Activated CD8-positive, alpha-beta memory T cell treated with anti-CD3 and anti-CD28 coated beads, Interleukin-2, amount 50 U/mL, for 48 hours (primary cell): ENCODE results near the gene CCNF.

Experiments used
- DNase-seq: peaks from one replicate; pipeline ENCODE4 v3.0.0-alpha.2; 2020

The CCNF gene

DNA sequence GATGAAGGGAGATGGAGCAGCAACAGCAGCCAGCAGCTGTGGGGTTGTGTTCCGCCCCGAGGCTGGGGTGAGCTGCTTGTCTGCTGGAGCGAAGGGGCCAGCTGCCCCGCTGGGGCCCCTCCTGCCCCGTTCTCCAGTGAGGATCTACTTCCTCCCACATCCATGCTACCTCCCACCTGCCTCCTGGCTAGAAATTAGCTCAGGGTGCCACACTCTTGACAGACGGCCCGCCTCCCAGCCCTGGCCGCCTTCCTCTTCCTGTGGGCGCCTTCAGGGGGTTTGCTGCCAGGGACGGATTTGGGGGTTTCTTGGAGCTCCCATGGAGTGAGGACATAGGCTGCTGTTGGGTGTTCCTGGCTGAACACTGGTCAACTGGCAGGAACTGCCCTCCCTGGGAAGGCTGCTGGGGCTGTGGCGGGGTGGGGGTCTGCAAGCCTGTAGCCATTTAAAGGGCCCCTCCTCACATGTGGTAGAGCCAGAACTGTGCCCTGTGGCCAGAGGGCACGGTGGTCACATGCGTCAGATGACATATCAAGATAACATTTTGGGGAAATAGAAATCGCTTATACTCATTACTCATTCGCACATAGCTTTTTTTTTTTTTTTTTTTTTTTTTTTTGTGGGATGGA is 58.8 kb downstream of the CCNF start:
- no peak for DNase-seq

DNA sequence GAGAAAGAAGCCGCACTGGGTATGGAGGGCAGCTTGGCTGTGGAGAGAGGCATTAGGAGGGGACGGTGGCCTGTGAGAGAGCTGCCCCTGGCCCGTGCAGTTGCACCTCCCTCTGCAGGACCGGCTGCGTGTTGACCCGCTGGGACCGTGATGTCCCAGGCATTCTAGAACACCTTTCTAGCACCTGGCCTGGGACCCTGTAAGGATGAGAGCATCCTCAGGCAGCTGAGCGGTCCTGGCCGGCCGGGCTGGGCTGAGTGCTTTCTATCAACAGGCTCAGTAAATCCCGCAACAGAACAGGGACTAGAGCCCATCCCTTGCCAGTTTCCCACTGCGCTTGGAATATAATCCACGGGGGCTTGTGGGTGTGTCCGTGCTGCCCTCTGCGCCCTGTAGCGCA is 60.3 kb downstream of the CCNF start:
- DNase-seq, result no peak

DNA sequence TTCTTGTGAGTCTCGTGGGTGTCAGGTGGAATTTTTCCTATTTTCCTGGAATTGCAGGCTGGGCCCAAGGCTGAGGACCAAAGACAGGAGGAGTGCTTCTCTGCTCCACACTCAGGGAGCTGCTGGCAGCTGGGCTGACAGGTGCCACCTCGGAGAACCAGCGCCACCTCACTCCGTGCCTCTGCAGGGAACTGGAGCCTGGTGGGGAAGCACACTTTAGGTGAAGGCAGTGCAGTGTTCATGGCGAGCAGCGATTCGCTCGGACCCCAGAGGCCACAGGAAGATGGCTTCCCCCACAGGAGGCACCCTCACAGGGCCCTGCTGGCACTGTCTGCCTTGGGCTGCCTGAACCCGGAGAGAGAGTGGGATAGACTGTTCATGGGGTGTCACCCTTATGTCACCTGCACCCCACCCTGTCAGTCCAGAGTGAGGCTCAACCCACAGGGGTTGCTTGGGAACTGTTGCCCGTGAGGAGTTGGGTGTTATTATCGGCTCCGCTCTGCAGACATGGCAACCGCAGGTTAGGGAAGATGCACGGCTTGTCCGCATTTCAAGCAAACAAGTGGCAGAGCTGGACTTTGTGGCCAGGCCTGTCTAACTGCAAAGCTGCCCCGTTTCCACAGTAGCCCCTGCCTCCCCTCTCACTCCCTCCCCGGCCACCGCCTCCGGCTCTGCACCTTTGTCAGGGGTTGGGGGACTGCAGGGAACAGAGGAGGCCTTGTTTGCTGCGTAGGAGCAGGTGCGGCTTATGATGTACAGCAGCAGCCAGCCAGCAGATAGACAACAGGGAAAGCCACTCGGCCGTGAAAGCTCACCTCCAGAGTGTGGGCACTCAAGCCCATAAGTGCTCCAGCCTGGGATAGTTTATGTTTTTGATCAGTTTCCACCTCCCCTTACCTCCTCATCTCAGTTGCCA is 61.2 kb downstream of the CCNF start:
- no peak for DNase-seq

DNA sequence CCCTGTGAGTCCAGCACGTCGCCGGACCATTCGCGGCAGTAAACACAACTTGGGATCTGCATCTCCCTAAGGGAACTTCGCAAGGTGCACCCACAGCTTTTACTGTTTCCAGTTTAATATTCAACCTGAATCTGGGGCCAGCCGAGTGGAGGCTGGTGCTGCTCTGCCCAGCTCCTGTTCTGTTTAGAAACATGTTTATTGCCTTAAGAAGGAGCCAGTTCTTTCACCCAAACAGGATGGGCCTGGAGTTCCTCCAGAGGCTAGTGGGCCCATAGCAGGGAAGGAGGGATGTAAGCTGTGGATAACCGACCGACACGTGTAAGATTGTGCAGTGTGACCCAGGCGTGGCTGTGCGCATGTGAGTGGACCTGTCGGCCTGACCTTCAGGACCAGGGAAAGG is 63.0 kb downstream of the CCNF start:
- DNase-seq, result no peak

DNA sequence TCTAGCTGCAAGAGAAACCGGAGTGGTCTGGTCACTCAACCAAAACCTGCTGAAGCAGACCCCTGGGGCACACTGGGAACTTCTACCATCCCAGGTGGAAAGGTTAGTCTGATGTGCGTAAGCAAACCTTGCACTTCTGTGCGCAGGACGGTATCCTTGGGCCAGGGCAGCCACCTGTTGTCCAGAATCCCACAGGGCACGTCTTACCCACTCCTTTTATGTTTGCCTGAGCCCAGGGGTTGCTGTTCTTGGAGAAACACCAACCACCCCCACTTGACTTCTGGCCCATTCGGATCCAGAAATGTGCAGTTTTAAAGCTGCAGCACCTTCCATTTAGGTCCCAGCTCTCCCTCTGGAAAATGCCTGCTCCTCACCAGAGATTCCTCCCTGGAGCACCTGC is 64.4 kb downstream of the CCNF start:
- no peak for DNase-seq

DNA sequence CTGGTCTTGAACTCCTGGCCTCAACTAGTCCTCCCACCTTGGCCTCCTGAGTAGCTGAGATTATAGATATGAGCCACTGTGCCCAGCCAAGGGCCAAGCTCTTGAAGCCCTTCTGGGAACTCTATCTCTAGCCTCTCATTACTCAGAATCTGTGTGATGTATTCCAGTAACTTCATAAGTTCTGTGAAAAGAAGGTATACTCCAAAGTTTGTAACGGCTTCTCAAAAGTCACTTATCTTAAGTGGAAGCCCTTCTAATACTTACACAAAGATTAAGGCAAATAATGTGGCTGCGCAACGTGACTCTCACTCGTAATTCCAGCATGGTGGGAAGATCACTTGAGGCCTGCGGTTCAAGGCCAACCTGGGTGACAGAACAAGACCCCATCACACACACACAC is 65.4 kb downstream of the CCNF start:
- no peak for DNase-seq

DNA sequence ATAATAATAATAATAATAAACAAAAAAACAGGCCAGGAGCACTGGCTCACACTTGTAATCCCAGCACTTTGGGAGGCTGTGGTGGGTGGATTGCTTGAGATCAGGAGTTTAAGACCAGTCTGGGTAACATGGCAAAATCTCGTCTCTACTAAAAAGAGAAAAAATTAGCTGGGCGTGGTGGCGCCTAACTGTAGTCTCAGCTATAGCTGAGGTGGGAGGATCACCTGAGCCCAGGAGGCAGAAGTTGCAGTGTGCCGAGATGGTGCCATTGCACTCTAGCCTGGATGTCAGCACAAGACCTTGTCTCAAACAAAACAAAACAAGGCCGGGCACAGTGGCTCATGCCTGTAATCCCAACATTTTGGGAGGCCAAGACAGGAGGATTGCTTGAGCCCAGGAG is 65.8 kb downstream of the CCNF start:
- no peak for DNase-seq

DNA sequence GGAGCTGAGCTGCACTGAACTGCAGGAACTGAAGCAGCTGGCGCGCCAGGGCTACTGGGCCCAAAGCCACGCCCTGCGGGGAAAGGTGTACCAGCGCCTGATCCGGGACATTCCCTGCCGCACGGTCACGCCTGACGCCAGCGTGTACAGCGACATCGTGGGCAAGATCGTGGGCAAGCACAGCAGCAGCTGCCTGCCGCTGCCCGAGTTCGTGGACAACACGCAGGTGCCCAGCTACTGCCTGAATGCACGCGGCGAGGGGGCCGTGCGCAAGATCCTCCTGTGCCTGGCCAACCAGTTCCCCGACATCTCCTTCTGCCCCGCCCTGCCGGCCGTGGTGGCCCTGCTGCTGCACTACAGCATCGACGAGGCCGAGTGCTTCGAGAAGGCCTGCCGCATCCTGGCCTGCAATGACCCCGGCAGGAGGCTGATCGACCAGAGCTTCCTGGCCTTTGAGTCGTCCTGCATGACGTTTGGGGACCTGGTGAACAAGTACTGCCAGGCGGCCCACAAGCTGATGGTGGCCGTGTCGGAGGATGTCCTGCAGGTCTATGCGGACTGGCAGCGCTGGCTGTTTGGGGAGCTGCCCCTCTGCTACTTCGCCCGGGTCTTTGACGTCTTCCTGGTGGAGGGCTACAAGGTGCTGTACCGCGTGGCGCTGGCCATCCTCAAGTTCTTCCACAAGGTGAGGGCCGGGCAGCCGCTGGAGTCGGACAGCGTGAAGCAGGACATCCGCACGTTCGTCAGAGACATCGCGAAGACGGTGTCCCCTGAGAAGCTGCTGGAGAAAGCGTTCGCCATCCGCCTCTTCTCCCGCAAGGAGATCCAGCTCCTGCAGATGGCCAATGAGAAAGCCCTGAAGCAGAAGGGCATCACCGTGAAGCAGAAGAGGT is 67.2 kb downstream of the CCNF start:
- DNase-seq, result no peak

DNA sequence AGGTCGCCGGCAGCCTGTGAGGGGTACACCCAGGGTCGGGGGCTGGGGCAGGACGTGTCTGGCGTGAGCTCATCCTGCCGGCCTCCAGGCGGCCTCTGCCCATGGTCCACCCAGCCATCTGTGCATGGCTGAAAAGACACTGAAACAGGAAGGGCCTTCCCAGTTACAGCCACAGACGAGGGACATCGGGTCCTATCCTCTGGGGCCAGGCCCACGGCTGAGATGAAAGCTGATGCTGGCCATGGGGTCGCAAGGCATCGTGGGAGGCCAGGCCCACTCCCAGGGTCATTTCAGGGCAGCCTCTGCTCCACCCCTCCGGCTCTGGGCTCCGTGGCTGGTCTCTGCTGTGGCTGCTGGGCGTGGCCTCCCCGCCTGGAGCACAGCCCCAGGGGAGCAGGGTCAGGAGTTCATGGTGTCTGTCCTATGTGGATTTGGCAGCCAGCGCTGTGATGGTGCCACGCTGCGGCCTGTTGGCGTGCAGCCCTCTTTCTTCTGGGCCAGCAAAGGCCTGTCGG is 67.9 kb downstream of the CCNF start:
- DNase-seq, result no peak

DNA sequence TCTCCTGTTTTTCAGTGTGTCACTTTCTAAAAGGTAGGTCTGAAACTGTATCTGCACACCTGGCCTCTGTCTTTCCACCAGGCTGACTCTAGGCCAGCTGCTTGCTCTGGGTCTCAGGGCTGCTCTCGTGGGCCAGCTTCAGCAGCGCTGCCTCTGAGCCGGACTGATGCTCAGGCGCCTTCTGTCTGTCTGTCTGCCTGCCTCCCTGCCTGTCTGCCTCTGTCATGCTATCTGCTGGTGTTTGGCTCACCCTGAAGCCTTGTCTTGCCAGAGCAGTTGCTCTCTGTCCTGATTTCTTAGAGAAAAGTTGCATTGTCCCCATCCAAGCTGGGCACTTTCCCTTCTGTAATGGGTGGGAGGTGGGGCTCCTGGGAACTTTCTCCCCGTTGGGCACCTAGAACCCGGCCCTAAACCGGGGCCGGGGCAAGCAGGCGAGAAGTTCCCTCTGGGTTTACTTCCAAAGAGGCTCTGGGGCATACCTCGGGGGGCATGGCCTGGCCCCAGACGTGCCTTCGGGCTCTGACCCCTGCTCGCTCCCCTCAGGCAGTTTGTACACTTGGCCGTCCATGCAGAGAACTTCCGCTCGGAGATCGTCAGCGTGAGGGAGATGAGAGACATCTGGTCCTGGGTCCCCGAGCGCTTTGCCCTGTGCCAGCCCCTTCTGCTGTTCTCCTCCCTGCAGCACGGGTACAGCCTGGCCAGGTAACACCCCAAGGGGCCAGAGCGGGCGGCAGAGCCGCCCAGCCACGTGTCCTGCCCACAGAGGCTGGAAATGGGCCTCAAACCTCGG is 68.6 kb downstream of the CCNF start:
- no peak for DNase-seq

DNA sequence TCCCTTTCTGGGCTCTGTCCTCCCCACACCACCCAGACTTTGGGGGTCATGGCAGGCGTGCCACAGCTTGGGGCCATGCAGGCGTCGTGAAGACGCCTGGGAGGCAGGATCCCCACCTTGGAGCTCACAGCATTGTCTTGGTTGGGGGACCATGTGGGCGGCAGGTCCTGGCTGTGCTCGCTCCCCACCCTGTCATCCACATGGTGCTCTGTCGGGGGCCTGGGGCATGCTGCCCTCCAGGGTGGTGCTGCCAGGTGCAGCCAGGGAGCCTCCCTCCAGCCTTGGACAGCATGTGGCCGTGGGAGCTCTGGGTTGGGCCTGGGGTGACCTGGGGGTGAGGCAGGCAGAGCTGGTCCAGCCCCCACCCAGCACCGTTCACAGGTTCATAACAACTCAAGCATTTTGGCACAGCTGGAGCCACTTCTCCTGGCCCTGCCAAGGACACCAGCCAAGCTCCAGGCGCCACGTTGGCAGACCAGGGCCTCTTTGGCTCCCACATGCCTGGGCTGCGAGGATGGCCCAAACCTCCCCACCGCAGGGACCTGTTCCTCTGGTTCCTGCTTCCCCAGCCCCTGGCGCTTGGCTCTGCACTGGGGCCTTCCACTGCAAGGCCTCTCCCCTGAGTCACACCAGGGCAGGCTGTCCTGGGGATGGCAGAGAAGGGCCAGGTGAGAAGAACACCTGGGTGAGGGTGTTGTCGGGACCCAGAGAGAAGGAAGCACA is 69.4 kb downstream of the CCNF start:
- no peak for DNase-seq

DNA sequence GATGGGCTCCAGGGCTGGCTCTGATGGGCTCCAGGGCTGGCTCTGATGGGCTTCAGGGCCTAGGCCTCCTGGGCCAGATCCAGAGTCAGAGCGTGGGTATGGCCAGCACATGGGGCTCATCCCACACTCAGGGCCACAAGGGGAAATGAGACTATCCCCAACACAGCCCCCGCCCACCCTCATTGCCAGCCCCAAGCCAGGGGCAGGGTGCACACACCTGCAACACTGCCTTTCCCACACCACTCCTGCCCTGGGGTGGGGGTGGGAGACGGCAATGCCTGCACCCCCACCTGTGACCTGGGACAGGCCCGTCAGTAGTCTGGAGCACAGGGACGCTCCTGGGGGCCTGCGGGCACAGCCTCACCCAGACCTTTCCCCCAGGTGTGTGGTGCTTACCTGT is 70.2 kb downstream of the CCNF start:
- no peak for DNase-seq

DNA sequence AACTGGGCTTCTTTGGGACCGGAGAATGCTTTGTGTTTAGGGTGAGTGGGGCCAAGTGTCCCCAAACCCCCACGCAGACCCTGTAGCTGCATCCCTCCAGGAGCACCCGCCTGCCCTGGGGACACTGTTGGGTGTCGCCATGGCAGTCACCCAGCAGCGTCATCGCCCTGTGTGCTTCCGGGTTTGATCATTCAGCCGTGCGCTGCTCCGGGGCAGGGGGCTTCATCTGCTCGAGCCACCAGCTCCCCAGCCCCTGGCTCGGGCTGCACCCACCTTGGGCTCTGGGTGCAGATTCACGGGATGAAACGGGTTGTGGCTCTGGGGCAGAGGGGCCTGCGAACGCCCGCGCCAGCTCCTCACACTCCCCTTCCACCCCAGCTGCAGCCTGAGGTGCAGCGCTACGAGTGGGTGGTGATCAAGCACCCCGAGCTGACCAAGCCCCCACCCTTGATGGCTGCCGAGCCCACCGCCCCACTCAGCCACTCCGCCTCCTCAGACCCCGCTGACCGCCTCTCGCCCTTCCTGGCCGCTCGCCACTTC is 70.7 kb downstream of the CCNF start:
- no peak for DNase-seq

DNA sequence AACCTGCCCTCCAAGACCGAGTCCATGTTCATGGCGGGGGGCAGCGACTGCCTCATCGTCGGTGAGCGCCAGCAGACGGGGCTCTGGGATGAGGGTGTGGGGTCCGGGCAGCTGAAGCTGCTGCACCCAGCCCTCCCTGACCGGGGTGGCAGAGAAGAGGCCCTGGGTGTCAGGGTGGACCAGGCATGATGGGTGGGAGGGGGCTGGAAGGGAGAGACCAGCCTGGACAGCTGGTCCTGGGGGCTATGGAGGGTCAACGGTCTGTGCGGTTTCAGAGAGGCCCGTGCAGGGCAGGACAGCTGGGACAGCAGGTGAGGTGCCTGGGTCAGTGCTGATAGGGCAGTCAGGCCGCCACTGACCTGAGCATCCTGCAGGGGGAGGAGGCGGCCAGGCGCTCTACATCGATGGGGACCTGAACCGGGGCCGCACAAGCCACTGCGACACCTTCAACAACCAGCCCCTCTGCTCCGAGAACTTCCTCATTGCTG is 71.2 kb downstream of the CCNF start:
- DNase-seq, result no peak

DNA sequence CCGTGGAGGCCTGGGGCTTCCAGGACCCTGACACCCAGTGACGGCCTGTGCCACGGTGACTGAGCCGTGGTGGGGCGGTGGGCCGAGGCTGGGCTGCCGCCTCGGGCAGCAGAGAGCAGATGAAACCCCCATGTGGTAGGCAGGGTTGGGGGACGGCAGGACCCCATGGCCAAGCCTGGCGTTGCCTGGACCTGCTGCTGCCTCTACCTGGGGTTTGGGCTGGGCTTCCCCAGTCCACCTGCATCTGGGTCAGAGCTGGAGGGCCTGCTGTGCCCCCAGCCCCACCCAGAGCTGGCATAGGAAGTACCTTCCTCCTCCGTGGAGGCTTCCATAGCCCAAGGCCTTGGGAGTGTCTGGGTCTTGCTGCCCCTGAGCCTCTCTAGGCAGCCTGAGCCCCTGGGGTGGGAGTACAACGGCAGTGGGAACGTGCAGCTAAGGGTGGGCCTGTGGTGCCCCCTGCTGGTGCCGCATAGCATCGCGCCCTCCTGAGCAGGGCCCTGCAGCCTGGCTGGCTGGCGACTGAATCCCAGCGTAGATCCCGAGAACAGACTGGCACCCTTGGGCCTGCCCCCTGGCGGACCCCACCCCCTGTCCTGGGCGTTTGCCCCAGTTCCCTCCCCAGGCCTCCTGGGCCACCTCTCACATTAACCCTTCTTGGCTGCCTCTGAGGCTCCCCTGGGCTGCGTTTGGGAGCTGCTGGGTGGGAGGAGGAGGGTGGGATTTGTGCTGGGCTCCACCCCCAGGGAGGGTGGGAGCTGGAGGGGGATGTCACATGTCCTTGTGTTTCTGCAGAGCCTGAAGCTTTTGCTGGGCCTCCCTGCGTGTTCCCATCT is 71.9 kb downstream of the CCNF start:
- peak; percentile 94 for DNase-seq

DNA sequence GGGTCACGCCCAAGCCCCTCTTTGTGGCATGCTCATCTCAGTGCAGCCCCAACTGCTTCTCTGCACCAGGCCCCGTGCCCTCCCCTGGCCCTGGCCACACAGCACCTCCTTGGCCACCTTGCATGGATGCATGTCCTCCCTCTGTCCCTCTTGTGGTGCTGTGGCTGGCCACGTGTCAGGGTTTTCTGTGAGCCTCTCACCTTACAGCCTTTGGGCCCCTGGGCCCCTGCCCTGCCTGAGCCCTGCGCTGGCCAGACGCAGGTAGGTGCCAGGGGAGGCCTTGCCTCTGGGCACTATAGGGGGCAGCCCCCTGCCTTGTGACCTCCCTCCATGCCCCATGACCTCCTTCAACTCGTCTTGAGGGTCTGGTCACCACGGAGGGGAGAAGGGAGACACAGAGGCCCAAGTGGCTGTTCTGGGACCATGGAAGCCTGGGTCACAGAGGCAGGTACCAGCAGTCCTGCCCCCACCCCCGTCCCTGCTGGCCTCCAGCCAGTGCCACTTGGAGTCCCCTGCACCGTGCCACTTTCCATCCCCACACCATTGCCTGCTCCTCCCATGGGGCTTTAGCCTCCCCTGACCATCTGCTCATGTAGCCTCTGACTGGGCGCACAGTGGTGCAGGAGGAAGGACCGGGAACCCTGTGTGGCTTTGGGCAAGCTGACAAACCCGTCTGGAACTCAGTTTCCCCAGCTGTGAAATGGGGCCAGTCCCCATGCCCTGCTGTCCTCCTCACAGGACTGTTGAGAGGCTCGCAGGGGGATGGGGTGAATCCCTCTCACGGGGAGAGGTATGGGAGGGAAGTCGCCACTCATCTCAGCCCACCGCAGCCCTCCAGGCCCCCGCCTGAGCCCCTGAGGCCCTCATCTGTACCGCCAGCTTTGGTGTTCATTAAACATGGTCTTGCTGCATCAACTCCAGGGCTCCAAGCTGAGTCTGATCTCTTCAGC is 73.0 kb downstream of the CCNF start:
- DNase-seq, result no peak

DNA sequence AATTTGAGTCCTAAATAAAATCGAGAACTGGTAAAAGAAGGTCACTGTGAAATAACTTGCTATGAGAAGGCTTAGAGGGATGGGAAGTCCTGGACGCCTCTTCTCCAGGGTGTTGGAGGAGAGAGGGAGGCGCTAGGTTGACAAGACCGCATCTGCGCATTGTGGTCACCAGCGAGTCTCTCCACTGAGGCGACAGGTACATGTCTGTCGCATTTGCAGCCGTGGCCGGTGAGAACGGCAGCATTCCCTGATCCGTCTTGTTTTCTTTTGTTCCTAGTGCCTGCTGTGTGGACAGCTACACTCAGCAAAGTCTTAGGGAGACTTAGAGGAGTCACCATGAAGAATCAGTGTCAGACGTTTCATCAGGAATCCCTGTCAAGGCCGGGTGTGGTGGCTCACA is 76.4 kb downstream of the CCNF start:
- no peak for DNase-seq

DNA sequence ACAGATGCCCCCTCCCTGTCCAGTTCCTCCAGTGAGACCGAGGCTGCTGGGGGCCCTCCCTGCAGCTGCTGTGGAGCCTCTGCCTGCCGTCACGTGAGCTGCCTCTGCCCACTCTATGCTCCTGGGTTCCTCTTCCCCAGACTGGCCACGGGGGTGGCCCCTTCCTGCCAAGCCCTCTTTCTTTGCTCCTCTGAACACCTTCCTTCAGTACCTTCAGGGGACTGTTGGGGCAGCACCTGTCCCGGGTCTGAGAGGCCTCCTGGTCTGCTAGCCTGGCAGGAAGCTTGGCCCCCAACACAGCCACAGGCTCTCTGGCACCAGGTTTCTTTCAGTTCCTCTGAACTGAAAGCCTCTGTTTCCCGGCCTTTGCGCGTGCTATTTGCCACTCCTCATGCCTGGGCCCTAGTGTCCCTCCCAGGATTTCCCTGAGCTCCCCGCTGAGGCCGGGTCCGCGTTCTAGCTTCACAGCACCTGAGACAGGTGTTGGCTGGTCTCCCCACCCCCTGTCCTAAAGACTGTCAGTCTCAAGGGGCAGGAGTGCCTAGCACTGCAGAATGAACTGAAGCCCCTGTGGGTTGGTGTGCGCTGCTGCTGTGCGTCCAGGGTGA is 77.9 kb downstream of the CCNF start:
- no peak for DNase-seq

DNA sequence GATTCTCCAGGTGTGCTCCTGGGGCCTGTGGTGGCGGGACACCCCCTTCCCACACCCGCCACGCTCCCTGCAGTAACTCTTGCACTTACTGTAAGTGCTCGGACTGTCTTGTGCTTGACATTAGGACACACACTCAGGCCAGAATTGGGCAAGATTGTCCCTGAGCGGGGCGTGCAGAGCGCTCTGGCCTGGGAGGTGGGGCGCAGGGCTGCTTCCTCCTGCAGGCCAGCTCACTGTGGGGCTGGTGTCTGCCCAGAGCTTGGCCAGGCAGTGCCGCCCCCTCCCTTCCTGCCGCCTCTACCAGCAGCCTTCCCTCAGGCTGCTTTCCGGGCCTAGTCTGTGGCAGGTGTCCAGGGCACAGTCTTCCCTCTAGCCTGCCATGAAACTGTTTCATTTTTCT is 78.4 kb downstream of the CCNF start:
- DNase-seq, result no peak
